Endothelial cell (in vitro differentiated cells): ENCODE data around the gene MTF1. TPM values are rescaled to one million over a fixed set of nuclear protein-coding genes. Genes with fewer than 3 reads are reported as not detected.
"Not testable (repeated sequence)": the region's sequence is repeated elsewhere in the genome, so short reads cannot be mapped to it uniquely, and the experiment has no call there.

Experiments used
- DNase-seq: peaks from one replicate; pipeline ENCODE4 v3.0.0; 2021; ENCODE audit warnings: low spot score
- H3K27ac Mint-ChIP-seq: one replicate; pipeline ENCODE4 v1.8.0; 2021; ENCODE audit warnings: mixed read lengths, inconsistent platforms; ENCODE audit not compliant: unreplicated experiment
- H3K27me3 Mint-ChIP-seq: one replicate; pipeline ENCODE4 v1.8.0; 2021; ENCODE audit warnings: mild to moderate bottlenecking, moderate library complexity, mixed read lengths, inconsistent platforms; ENCODE audit not compliant: unreplicated experiment
- H3K36me3 Mint-ChIP-seq: one replicate; pipeline ENCODE4 v1.8.0; 2021; ENCODE audit warnings: mild to moderate bottlenecking, low read depth, mixed read lengths, inconsistent platforms; ENCODE audit not compliant: unreplicated experiment
- H3K4me1 Mint-ChIP-seq: one replicate; pipeline ENCODE4 v1.8.0; 2021; ENCODE audit warnings: mild to moderate bottlenecking, mixed read lengths, inconsistent platforms; ENCODE audit not compliant: unreplicated experiment
- H3K4me3 Mint-ChIP-seq: one replicate; pipeline ENCODE4 v1.8.0; 2021; ENCODE audit warnings: mild to moderate bottlenecking, mixed read lengths, inconsistent platforms; ENCODE audit not compliant: unreplicated experiment
- H3K9me3 Mint-ChIP-seq: one replicate; pipeline ENCODE4 v1.8.0; 2021; ENCODE audit warnings: mixed read lengths, inconsistent platforms; ENCODE audit not compliant: unreplicated experiment
- total RNA-seq: library from RNA; stranded (reverse); fragmentation: NEBNext Ultra II Directional; extraction: Animal tissue kit (Norgen Biotek cat#: 25700); gene quantifications from one replicate; pipeline ENCODE4 v1.2.1, GENCODE V29; 2021; ENCODE audit not compliant: unreplicated experiment
- TF ChIP-seq, protein P1 (sequence below): fragments of 200-600 bp; sonication (generic); IDR thresholded peaks from one replicate; pipeline ENCODE4 v1.5.0; 2021; ENCODE audit warnings: antibody characterized with exemption; ENCODE audit not compliant: unreplicated experiment

Gene MTF1
- total RNA-seq, 1 donor from 2014 or later, result 10.1 TPM

DNA sequence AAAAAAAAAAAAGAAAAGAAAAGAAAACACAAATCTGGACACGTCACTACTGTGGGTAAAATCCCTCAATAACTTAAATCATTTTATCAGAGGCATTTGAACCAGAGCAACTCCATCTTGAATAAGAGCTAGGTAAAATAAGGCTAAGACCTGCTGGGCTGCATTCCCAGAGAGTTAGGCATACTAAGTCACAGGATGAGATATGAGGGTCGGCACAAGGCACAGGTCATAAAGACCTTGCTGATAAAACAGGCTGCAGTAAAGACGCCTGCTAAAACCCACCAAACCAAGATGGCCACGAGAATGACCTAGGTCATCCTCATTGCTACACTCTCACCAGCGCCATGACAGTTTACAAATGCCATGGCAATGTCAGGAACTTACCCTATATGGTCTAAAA is 43.6 kb upstream of the MTF1 start:
- Mint-ChIP-seq H3K27ac (no peak overlapping the region), H3K4me1 (peaks cover 4% of the 10 kb centered on the region), H3K27me3 (peaks cover 2% of the 10 kb centered on the region), H3K36me3 (peaks cover 11% of the 10 kb centered on the region), H3K9me3 (no peaks in the 10 kb centered on the region), H3K4me3 (no peak overlapping the region)
- DNase-seq, result no peak
- TF ChIP-seq, protein P1, sequence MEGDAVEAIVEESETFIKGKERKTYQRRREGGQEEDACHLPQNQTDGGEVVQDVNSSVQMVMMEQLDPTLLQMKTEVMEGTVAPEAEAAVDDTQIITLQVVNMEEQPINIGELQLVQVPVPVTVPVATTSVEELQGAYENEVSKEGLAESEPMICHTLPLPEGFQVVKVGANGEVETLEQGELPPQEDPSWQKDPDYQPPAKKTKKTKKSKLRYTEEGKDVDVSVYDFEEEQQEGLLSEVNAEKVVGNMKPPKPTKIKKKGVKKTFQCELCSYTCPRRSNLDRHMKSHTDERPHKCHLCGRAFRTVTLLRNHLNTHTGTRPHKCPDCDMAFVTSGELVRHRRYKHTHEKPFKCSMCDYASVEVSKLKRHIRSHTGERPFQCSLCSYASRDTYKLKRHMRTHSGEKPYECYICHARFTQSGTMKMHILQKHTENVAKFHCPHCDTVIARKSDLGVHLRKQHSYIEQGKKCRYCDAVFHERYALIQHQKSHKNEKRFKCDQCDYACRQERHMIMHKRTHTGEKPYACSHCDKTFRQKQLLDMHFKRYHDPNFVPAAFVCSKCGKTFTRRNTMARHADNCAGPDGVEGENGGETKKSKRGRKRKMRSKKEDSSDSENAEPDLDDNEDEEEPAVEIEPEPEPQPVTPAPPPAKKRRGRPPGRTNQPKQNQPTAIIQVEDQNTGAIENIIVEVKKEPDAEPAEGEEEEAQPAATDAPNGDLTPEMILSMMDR, result no peak

DNA sequence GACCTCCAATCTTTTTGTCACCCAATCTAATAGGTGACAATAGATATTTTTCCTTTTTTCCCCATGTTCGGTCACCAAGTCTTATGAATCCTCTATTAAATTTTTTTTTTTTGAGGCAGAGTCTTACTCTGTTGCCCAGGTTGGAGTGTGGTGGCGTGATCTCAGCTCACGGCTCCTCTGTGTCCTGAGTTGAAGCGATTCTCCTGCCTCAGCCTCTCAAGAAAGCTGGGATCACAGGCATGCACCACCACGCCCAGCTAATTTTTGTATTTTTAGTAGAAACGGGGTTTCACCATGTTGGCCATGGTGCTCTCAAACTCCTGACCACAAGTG is 42.5 kb upstream of the MTF1 start:
- H3K36me3 Mint-ChIP-seq, result peaks cover 6% of the 10 kb centered on the region
- H3K4me1 Mint-ChIP-seq, result peaks cover 4% of the 10 kb centered on the region
- H3K4me3 Mint-ChIP-seq, result no peak overlapping the region
- H3K27ac Mint-ChIP-seq, result no peak overlapping the region
- TF ChIP-seq, protein P1, result no peak
- no peaks in the 10 kb centered on the region for H3K9me3 Mint-ChIP-seq
- no peak for DNase-seq
- peaks cover 2% of the 10 kb centered on the region for H3K27me3 Mint-ChIP-seq

DNA sequence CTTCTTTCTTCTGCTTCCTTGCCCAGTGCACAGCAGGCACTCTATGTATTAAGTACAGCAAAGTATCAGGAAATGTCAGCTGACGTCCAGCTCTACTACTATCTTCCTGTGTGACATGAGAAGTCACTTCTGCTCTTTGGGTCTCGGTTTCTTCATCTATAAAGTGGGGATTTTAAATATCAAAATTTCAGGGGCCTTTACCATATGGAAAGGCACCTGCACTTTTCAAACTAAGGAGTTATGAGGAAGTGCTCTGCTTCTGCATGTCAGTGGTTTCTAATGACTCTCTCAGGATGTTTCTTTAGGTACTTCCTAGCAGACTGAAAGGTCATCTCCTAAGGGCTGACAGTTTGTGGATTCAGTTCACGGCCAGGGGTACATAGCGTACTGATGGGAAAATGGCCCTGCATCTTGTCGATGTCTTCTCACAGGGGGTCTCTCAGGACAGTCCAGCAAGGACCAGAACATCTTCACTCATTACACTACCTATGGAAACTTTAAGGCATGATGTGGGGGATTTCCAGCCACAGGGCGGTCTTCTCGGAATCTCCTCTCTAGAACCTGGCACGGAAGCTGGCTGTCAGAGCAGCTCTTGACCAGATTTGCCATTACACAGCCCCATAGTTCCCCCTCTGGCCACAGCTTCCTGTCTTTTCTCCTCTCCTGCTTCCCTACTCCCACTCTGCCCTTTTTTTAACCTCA is 42.0 kb upstream of the MTF1 start:
- H3K4me3 Mint-ChIP-seq, result no peak overlapping the region
- TF ChIP-seq, protein P1, result no peak
- H3K4me1 Mint-ChIP-seq, result peaks cover 4% of the 10 kb centered on the region
- peaks cover 2% of the 10 kb centered on the region for H3K27me3 Mint-ChIP-seq
- H3K36me3 Mint-ChIP-seq, result peaks cover 4% of the 10 kb centered on the region
- H3K9me3 Mint-ChIP-seq, result no peaks in the 10 kb centered on the region
- H3K27ac Mint-ChIP-seq, result no peak overlapping the region
- no peak for DNase-seq

DNA sequence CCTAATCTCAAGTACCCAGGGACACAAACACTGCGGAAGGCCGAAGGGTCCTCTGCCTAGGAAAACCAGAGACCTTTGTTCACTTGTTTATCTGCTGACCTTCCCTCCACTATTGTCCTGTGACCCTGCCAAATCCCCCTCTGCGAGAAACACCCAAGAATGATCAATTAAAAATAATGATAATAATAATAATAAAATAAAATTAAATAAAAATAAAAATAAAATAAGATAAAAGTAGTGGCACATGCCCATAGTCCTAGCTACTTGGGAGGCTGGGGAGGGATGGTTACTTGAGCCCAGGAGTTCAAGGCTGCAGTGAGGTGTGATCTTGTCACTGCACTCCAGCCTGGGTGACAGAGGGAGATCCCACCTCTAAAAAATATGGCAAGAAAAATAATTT is 38.2 kb upstream of the MTF1 start:
- not testable (repeated sequence) for H3K4me3 Mint-ChIP-seq, H3K4me1 Mint-ChIP-seq, H3K27me3 Mint-ChIP-seq, DNase-seq, H3K9me3 Mint-ChIP-seq, H3K36me3 Mint-ChIP-seq, H3K27ac Mint-ChIP-seq

DNA sequence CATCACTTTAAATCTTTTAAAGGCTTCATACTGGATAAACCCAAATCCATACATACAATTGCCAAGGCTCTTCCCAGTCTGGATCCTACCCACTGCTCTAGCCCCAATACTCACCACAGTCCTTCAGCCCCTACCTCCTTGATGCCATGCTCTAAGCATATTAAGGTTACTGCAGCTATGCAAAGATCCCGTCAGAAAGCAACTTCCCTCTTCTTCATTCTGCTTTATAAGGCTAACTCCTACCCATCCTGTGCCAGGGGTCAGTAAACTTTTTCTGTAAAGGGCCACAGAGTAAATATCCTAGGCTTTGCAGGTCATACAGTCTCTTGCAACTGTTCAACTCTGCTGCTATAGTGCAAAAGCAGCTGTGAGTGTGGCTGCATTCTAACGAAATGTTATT is 34.3 kb upstream of the MTF1 start:
- Mint-ChIP-seq H3K4me1 (no peaks in the 10 kb centered on the region), H3K9me3 (no peaks in the 10 kb centered on the region), H3K27ac (no peak overlapping the region), H3K4me3 (no peak overlapping the region), H3K27me3 (no peaks in the 10 kb centered on the region), H3K36me3 (no peaks in the 10 kb centered on the region)
- TF ChIP-seq, protein P1, result no peak
- no peak for DNase-seq
